IPS-18c (cell line): ENCODE results near the gene NHLRC4.

Source experiments
- H3K4me3 ChIP-seq: 2 replicates; pipeline ENCODE4 v1.7.0; 2013; ENCODE audit warnings: low read depth, mild to moderate bottlenecking, low read length, moderate library complexity; ENCODE audit not compliant: insufficient read depth
- H3K9me3 ChIP-seq: one replicate; pipeline ENCODE4 v1.6.1; 2013; ENCODE audit warnings: mild to moderate bottlenecking, low read length, moderate library complexity; ENCODE audit not compliant: control insufficient read depth, insufficient read depth

The NHLRC4 gene

GRCh38 chr16:574021-574760 lies 7.4 kb downstream of the NHLRC4 start:
- Histone ChIP-seq H3K4me3 (no peak overlapping the region), H3K9me3 (no peaks in the 10 kb centered on the region)

- Histone ChIP-seq H3K9me3 (no peaks in the 10 kb centered on the region), H3K4me3 (no peak overlapping the region)
Measured at GRCh38 chr16:575354-576196, 8.8 kb downstream of the NHLRC4 start.

GRCh38 chr16:576197-576822 lies 9.5 kb downstream of the NHLRC4 start:
- no peak overlapping the region for H3K4me3 ChIP-seq
- no peaks in the 10 kb centered on the region for H3K9me3 ChIP-seq

GRCh38 chr16:576823-577201 lies 10.0 kb downstream of the NHLRC4 start:
- H3K4me3 ChIP-seq: no peak overlapping the region

GRCh38 chr16:577796-578195 lies 11.0 kb downstream of the NHLRC4 start:
- Histone ChIP-seq H3K4me3 (no peak overlapping the region), H3K9me3 (no peaks in the 10 kb centered on the region)

More at GRCh38 chr16:576823-577201, 10.0 kb downstream of the NHLRC4 start:
- H3K9me3 ChIP-seq: no peaks in the 10 kb centered on the region

- Histone ChIP-seq H3K9me3 (no peaks in the 10 kb centered on the region), H3K4me3 (no peak overlapping the region)
Measured at GRCh38 chr16:578232-578869, 11.5 kb downstream of the NHLRC4 start.

GRCh38 chr16:578870-579405 lies 12.1 kb downstream of the NHLRC4 start:
- no peak overlapping the region for H3K4me3 ChIP-seq
- no peaks in the 10 kb centered on the region for H3K9me3 ChIP-seq

GRCh38 chr16:580141-580945 lies 13.5 kb downstream of the NHLRC4 start:
- H3K9me3 ChIP-seq: no peaks in the 10 kb centered on the region

GRCh38 chr16:580946-581498 lies 14.2 kb downstream of the NHLRC4 start:
- Histone ChIP-seq H3K4me3 (no peak overlapping the region), H3K9me3 (no peaks in the 10 kb centered on the region)

More at GRCh38 chr16:580141-580945, 13.5 kb downstream of the NHLRC4 start:
- H3K4me3 ChIP-seq: no peak overlapping the region

- no peaks in the 10 kb centered on the region for H3K9me3 ChIP-seq
- H3K4me3 ChIP-seq: no peak overlapping the region
Measured at GRCh38 chr16:582218-582613, 15.4 kb downstream of the NHLRC4 start.

- H3K9me3 ChIP-seq: no peaks in the 10 kb centered on the region
- H3K4me3 ChIP-seq: no peak overlapping the region
Measured at GRCh38 chr16:582614-583331, 16.0 kb downstream of the NHLRC4 start.

GRCh38 chr16:583470-583814 lies 16.6 kb downstream of the NHLRC4 start:
- H3K4me3 ChIP-seq: no peak overlapping the region
- H3K9me3 ChIP-seq: no peaks in the 10 kb centered on the region

- Histone ChIP-seq H3K9me3 (no peaks in the 10 kb centered on the region), H3K4me3 (no peak overlapping the region)
Measured at GRCh38 chr16:583815-584591, 17.2 kb downstream of the NHLRC4 start.

GRCh38 chr16:585351-585750 lies 18.5 kb downstream of the NHLRC4 start:
- Histone ChIP-seq H3K4me3 (no peak overlapping the region), H3K9me3 (no peaks in the 10 kb centered on the region)

GRCh38 chr16:586047-586644 lies 19.3 kb downstream of the NHLRC4 start:
- H3K4me3 ChIP-seq: no peak overlapping the region
- H3K9me3 ChIP-seq: no peaks in the 10 kb centered on the region
